GM21825 (cell line): ENCODE results near the gene FOXP4.

Experiments used
- ATAC-seq: cut with Tn5 transposase; IDR thresholded peaks from one replicate; pipeline ENCODE4 v1.9.1; 2021; ENCODE audit warnings: mild to moderate bottlenecking, moderate library complexity; ENCODE audit not compliant: unreplicated experiment

Gene FOXP4

GRCh38 chr6:41519745-41520699, 26.2 kb upstream of the FOXP4 start:
- no peak for ATAC-seq

GRCh38 chr6:41522780-41523548, 23.2 kb upstream of the FOXP4 start:
- no peak for ATAC-seq

- no peak for ATAC-seq
Measured at GRCh38 chr6:41523915-41524633, 22.1 kb upstream of the FOXP4 start.

- ATAC-seq = no peak
Measured at GRCh38 chr6:41524634-41525011, 21.6 kb upstream of the FOXP4 start.

GRCh38 chr6:41527721-41528408, 18.3 kb upstream of the FOXP4 start:
- ATAC-seq = no peak

- no peak for ATAC-seq
Measured at GRCh38 chr6:41528409-41528963, 17.7 kb upstream of the FOXP4 start.

- ATAC-seq = no peak
Measured at GRCh38 chr6:41529049-41529448, 17.1 kb upstream of the FOXP4 start.

DNA sequence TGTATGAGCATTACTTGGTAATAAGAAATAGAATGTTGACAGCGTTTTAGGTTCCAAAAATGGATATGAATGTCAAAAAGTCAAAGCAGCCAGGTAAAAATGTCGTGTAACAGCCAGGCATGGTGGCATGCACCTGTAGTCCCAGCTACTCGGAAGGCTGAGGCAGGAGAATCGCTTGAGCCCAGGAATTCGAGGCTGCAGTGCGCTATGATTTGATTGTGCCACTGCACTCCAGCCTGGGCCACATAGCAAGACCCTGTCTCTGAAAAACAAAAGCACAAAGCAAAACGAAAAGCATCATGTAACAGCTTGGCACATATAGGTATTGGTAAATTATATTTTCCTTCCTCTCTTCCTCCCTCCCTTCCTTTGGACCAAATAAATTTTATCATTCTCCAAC, 16.2 kb upstream of the FOXP4 start:
- ATAC-seq = no peak

DNA sequence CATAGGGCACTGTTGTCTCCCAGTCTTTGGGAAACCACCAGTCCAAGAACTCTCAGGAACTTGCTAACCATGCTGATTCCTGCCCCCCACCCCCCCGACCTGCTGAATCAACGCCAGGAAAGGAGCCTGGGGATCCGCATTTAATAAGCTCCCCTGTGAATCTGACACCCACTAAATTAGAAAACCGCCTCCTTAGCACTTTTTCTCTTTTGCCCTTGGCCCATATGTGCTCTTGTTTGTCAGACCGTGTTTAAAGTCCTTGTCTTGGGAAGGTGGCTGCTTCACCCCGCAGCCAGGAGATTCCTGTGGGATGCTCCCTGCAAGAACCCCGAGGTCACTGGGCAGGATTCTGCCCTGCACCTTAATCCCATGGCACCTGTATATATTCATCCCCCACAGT, 15.7 kb upstream of the FOXP4 start:
- no peak for ATAC-seq

DNA sequence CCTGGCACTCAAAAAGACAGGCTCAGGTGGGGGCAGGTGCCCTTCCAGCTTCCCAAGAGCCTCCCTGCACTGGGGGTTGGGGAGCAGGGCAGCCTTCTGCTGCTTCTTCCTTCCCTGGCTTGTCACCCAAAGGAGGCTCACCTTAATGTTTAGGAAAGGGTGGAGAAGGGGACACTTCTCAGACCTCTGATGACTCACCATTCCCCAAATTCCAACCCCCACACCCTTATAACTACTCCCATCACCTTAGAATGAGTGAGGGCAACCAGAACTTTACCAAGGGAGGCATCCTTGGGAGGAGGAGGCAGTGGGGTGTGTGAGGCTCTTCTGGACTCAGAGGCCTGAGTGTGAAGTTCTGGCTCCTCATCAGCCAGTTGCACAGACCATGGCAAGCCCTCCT, 15.2 kb upstream of the FOXP4 start:
- ATAC-seq = no peak

- peak; percentile 83 for ATAC-seq
Measured at GRCh38 chr6:41531591-41532582, 14.3 kb upstream of the FOXP4 start.

DNA sequence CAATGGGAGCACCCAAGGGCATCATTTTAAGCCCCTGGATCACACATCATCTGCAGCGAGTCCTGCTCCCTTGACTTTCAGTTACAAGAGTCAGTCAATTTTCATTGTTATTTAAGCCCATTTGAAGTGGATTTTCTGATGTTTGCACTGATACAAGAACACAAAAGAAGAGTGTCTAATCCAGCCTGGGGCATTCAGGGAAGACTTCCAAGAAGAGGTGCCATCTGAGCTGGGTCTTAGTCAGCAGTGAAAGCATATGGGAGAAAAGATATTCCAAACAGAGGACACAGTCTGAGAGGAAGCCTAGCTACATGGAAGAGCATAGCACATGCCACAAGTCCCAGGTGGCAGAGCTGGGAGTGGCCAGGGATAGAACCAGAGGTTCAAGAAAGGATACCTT, 10.4 kb upstream of the FOXP4 start:
- ATAC-seq = no peak

DNA sequence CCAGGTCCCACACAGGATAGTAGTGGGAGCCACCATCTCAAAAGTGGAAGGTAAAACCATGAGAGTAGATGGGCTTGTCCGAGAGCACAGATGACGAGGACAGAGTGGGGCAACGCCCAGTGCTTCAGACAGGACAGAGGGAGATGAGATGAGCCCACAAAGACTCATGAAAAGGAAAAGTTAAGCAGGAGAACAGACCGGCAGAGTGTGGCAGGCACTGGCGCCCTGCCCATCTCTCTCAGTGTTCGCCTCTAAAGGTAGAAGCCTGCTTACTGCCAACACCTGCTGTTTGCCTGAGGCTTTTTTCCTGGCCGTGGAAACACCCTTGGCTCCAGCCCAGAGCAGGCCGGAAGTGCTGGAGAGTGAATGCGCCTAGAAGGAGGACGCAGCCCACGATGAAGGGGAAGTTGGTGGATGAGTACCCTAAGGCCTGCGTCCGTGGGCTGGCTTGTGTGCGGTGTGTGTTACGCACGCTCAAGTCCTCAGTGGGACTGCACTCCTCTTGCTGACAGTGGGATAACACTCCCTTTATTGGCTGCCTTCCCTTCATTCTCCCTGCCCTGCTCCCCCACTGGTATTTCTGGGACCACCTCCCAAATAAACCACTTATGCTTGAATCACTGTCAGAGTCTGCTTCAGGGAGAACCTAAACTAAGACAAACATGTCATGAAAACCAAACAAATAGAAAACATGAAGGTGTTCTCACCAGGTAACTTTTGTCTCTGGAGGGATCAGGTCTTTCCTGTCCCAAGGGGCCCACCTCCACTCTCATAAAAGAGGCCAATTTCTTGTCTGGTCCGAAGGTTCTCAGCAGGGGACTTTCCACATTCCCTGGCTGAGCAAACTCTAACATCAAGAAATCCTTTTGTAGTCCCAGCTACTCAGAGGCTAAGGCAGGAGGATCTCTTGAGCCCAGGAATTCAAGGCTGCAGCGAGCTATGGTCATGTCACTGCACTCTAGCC, 9.1 kb upstream of the FOXP4 start:
- ATAC-seq = no peak

DNA sequence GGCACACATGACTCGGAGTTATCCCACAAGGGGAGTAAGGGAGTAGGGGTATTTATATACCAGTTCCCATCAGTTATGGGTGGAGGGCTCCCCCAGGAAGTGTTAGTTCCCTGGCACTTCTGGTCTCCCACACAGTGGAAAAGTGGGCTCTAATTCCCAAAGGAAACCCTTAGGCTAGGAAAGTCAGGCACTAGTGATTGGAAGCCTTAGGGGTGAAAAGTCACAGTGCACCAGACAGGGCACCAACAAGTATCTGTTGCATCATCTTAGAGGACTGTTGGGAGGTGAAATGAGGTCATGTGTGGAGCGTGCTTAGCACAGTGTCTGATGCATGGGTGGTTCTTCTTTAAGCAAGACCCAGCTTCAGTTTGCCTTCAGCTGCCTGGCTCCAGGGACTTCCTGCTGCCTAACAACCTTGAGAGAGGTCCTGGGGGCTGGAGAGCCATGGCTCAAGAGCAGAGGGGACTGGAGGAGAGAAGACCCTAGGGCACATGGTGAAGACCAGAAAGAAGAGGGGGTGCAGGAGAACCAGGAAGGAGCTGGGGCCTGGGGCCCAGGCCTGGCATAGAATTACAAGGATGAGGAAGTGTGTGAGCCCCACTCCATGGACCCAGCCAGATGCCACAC, 7.5 kb upstream of the FOXP4 start:
- no peak for ATAC-seq

GRCh38 chr6:41539204-41539603, 7.0 kb upstream of the FOXP4 start:
- ATAC-seq = no peak

DNA sequence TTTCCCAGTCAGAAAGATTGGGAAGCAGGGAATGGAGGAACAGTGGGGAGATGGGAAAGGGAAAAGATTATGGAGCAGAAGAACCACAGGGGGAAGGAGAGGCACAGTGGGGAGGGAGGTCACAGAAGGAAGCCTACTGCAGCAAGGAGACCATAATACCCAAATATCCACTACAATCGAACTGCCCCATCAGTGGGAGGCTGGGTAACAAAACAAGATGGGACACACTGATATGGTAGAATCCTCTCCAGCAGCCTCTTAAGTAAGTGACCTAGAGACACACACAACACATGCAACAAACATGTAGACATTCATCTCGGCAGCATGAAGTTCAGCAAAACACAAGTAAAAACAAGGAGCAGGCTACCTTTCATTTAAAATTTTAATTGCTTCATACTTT, 4.8 kb upstream of the FOXP4 start:
- no peak for ATAC-seq

DNA sequence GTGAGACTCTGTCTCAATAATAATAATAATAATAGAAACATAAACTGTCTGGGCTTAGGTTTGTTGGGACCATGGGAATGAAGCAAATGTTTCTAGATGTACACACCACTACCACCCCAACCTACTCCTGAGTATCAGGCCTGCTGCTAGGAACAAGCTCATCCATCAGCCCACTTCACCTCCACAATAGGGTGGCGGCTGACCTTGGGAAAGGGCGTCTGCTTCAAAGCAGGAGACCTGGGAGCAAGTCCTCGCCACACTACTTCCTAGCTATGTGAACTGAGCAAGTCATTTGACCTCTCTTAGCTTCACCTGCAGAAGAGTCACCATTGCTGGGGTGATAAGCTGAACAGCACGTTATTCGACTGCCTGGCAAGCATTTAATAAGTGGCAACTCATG, 3.1 kb upstream of the FOXP4 start:
- ATAC-seq = no peak

DNA sequence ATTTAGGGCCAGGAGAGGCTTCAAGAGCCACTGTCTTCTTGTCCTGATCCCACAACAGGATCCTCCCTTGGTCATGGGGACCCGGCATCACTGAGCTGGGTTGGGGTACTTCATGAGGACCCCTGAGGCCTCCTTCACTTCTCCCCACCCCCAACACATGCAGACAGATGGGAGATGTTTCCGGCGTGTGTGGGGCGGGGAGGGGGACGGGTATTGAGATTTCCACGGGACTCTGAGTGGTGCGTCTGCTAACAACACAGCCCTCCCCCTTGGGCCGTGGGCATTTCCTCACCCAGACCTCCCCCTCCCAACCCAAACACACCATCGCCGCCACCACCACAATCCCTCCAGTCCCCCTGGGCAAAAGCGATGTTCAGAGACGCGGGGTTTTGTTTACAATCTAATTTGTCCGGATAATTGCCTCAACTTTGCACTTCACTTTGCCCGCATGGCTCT, 906 bp upstream of the FOXP4 start:
- ATAC-seq = no peak
